Suprapubic skin (tissue), 3 donors: Measurements from ENCODE around the gene SAMD13.

ENCODE experiments used
- EP300 ChIP-seq: sonication (generic); formaldehyde crosslinking; IDR thresholded peaks from one replicate; pipeline ENCODE4 v1.6.1; 2017; ENCODE audit warnings: antibody characterized with exemption
- TF ChIP-seq, protein P1 (sequence below), 2 donors: fragments of 200-600 bp in 1 of 2; fragments of 450-650 bp in 1 of 2; sonication (generic) in 1 of 2; IDR thresholded peaks; one replicate each; pipeline ENCODE4 v1.5.1; 2016 to 2019; ENCODE audit warnings: antibody characterized with exemption in 2 of 2, mild to moderate bottlenecking in 1 of 2, moderate library complexity in 1 of 2

DNA sequence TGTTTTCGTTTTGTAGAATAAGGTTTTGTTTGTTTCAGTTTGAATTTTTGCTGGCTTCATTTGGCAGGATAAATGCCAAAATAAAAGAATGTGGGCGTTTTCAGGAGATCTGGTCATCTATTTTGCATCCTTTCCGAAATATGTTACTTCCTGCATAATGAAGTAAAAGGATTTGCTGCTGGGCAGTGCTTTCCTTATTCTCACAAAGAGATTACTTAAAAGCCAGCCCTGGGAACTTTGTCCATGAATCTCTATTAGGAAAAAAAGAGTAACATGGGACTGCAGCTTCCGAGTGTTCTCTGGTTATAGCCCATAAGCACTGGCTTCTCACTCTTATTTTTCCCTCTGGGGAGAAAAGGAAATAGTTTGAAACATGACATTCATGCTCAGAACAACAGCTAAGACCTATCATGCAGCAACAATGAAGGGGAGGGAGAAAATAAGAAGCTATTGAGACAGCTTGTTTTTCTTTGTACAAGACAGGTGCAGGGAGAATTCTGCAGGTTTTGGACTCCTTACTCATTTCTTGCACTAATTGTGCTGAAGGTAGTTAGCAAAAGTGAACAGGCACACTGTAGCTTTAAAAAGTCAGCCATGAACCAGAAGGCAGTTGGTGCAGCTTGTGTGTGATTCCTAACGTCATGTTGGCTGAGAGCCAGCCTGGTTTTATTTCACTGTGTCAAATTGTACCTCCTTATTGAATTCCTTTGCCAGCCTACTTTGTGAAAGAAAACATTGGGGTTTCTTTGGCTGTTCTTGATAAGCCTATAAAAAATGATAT is at the start of gene SAMD13:
- TF ChIP-seq EP300, result no peak
- TF ChIP-seq, protein P1, sequence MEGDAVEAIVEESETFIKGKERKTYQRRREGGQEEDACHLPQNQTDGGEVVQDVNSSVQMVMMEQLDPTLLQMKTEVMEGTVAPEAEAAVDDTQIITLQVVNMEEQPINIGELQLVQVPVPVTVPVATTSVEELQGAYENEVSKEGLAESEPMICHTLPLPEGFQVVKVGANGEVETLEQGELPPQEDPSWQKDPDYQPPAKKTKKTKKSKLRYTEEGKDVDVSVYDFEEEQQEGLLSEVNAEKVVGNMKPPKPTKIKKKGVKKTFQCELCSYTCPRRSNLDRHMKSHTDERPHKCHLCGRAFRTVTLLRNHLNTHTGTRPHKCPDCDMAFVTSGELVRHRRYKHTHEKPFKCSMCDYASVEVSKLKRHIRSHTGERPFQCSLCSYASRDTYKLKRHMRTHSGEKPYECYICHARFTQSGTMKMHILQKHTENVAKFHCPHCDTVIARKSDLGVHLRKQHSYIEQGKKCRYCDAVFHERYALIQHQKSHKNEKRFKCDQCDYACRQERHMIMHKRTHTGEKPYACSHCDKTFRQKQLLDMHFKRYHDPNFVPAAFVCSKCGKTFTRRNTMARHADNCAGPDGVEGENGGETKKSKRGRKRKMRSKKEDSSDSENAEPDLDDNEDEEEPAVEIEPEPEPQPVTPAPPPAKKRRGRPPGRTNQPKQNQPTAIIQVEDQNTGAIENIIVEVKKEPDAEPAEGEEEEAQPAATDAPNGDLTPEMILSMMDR (IDR thresholded peaks at IDR 0.05), result no peak
